ENCODE results near the gene MEF2A.

Gene MEF2A

DNA sequence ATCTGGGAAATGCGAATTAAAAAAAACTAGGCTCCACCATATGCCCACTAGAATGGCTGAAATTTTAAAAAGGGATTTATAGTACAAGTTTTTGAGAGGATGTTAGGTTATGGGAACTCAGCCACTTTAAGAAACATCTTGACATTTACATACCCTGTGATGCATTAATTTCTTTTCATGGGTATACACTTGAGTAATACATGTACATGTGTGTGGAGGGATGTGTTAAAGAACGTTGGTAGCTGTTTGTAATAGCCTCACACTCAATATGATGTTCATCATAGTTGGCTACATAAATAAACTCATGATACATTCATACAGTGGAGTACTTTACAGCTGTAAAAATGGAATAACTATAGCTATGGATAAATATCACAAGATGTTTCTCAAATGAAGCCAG lies 40.9 kb downstream of the MEF2A start:
- DNase-seq = no peak

- DNase-seq = no peak
Observed at GRCh38 chr15:99613481-99613880, 47.7 kb downstream of the MEF2A start.

DNA sequence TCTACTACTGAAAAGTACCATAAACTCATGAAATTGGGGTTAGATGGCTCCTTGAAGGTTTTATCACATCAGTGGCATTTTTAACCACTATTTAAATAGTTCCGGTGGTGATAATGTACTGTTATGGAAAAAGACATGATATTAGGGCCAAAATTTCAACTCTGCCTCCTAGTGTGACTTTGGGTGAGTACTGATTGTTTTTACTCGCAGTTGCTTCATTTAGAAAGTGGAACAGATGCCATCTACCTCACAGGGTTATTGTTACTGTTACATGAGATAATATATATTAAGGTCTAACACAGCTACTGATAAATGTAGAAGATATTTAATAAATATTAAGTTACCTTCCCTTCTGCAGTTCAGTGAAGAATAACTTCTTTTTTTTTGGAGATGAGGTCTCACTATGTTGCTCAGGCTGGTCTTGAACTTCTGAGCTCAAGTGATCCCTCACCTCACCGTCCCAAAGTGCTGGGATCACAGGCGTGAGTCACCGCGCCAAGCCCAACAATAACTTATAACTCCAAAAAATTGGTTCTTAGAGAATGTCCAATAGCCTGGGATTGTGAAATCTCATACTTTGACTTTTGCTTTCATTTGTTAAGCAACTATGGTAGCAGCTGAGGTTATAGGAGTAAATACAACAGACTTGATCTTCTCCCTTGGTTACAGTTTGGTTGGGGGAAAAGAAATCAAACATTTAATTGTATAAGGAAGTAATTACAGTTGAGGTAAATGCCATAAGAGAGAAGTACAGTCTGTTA lies 48.3 kb downstream of the MEF2A start:
- DNase-seq = no peak

DNA sequence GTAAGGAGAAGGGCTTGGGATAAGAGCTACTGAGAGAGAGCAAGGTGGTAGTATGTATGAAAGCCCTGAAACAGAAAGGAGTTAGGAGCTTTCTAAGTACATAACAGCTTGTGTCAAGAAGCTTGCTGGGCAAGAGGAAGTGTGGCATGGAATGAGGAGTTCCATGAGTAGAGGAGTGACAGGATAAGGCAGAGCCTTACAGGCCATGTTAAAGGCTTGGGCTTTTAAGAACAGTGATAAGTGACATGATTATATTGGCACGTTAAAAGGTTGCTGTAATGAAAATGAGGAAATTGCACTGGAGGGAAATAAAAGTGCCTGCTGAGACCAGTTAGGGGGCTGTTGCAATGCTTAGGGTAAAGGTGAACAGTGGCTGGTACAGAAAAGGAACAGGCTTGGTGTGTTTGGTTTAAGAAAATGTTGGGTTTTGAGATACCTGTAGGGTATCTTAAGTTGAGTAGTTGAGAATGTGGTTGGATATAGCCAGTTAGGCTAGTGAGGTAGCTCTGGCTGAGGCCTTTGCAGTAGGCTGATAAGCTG lies 49.0 kb downstream of the MEF2A start:
- no peak for DNase-seq

DNA sequence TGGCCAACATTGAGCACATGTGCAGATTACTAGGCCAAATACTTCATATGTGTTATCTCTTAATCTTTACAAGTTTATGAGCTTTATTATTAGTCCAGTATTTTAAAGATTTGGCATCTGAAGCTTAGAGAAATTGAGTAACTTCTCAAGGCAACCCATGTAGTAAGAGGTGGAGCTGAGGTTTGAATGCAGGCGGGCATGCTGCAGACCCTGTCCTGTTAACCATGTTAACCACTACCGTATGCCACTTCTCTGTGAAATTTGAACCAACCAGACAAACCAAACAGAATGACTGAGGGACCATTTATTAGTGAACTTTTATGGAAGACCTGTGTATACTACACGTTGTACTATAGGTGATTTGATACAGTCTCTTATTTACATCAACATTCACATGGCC lies 49.7 kb downstream of the MEF2A start:
- DNase-seq = no peak

- no peak for DNase-seq
Observed at GRCh38 chr15:99616129-99616528, 50.3 kb downstream of the MEF2A start.

- no peak for DNase-seq
Observed at GRCh38 chr15:99616773-99617342, 51.1 kb downstream of the MEF2A start.

- no peak for DNase-seq
Observed at GRCh38 chr15:99618941-99619411, 53.2 kb downstream of the MEF2A start.

- DNase-seq = no peak
Observed at GRCh38 chr15:99619712-99620111, 53.9 kb downstream of the MEF2A start.

- DNase-seq = no peak
Observed at GRCh38 chr15:99620178-99620577, 54.4 kb downstream of the MEF2A start.

DNA sequence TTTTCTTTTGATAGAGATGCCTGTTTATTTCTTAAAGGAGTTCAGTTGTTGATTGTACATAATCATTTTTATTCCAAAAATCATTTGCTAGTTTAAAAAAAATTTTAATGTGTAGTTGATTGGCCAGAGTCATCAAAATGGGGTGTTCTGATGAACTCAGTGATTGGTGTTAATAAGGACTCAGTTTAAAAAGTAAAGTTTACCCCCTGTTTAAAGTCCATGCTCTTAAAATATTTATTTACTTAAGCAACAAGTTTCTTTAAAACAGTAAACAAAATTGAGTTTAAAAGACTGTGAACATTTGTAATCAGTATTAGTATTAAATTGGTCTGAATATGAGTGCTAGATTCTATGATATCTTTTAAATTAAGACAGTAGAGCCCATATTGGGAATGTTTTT lies 56.0 kb downstream of the MEF2A start:
- no peak for DNase-seq

DNA sequence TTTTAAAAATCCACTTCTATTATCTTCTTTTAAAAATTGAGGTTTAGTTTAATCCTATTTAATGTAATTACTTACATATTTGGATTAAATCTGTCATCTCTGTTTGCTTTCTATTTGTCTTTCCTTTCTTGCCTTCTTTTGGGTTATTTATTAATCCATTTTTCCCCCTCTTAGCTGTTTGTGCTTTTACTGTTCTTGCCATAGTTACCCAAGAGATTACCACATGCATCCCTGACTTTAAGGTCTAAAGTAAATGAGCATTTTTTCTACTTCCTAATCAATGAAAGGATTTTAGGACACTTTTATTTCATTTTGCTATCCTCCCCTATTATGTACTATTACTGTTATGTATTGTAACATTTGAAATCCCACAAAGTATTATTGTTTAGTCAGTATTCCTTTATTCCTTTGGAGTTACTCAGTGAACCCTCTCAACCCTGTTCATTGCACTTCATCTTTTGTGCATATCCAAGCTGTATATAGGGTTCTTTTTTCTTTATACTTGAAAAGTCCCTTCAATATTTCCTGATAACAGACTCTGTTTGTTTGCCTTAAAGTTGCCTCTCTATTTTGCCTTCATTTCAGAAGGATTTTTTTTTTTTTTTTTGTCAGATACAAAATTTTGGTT lies 62.7 kb downstream of the MEF2A start:
- DNase-seq = no peak

DNA sequence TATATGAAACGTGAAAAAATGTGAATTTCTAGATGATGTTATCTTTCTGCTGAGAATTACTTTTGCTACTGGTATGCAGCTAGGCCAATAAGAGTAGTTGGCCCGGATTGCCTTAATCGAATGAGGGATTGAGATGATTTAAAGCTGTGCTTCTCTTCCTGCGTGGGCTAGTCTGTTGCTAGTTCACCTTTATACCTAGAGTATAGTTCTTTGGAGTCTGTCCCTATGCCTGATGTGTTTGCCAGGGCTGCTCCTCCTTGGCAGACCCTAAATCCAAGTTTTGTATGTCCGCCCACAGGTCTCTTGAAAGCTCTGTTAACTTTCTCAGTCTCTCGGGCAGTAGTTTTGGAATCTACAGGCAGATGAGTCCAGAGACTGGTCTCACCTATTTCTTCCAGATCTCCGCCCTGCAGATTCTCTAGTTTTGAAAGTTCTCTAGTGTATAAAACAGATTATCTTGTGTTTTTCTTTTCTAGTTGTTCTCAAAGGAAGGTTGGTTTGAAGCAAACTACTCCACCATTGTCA lies 64.9 kb downstream of the MEF2A start:
- DNase-seq = no peak

DNA sequence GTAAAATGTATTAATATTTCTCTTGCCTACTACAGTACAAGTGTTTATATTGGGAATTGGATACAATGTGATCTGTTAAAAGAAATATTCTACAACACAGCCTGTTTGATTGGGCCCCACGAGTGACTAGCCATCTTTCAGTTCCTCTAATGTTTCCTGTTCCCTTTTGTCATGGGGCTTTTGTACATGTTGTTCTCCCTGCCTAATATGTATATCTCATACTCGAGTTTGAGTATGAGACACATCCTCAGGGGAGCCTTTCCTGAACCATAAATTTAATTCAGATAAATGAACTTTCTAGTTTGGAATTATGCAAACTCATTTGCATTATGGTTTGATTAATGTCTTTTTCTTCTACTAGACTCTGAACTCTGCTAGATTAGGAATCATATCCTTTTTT lies 65.5 kb downstream of the MEF2A start:
- DNase-seq = no peak

DNA sequence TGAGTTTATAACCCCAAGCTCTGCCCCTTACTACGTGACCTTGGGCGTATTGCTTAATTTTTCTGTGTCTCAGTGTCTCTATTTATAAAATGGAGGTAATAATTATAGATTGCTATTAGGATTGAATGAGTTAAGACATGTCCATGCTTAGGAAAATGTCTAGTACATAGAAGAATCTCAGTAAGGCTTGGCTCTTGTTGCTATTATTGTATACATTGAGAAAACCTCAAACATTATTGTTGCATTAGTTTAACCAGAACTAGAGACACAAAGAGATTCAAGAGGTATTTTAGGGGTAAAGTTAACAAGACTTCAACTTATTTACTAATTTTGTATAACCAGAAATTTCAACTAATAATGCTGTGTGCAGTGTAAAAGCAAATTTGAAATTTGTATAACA lies 66.7 kb downstream of the MEF2A start:
- no peak for DNase-seq

DNA sequence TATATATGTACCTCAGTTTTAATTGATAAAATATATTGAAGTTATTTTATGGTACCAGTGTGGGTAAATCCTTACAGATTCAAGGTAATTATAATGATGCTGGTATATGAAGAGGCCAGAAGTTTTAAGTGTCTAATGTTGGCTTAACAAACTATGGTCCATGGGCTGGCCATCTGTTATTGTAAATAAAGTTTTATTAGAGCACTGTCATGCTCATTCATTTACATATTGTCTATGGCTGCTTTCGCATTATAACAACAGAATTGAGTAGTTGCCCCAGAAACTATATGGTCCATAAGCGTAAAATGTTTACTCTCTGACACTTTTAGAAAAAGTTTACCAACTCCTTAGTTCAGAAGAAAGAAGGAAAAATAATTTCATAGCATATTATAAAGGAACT lies 67.9 kb downstream of the MEF2A start:
- no peak for DNase-seq

- no peak for DNase-seq
Observed at GRCh38 chr15:99634576-99634975, 68.8 kb downstream of the MEF2A start.

DNA sequence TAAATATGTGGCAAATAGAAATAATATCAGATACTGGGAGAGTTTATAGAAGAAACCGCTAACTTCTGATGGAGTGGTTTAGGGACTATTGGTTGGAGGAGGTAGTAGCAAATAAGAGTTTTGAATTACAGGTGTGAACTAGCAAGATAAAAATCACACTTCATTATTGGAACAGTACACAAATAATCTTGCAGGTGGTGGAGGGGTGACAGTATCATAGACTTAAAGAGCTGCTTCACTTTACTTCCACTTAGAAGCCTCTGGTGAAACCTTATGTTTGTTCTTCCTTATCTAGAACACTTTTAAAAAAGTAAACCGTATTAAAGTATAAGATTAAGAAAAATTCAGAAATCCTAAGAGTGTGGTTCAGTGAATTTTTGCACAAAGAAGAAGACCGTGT lies 69.4 kb downstream of the MEF2A start:
- DNase-seq = no peak

DNA sequence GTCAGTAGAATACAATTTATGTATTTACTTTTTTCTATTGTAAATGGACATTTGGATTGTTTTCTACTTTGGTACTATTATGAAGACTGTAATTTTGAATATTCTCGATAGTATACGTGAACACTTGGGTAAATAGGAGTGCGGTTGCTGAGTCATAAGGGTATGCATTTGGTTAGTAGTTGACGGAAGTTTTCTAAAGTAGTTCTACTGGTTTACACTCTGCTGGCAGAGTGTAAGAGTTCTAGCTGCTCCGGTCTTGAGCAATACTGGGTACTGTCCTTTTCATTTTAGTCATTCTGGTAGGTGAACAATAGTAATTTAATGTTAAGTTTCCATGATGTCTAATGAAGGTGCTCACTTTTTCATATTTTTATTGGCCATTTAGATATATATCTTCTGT lies 70.0 kb downstream of the MEF2A start:
- DNase-seq = no peak

- DNase-seq = no peak
Observed at GRCh38 chr15:99644913-99645542, 79.2 kb downstream of the MEF2A start.

DNA sequence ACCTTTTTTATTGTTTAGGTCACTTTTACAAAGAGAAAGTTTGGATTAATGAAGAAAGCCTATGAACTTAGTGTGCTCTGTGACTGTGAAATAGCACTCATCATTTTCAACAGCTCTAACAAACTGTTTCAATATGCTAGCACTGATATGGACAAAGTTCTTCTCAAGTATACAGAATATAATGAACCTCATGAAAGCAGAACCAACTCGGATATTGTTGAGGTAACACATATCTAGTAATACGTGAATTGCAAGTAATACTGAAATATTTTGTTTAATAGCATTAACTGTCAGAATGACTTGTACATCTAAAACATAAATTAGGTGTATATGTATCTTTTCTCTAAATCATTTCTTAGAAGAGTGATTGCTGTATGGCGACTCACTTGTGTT lies 79.8 kb downstream of the MEF2A start:
- DNase-seq = no peak

GRCh38 chr15:99645951-99646350 lies 80.2 kb downstream of the MEF2A start:
- no peak for DNase-seq

DNA sequence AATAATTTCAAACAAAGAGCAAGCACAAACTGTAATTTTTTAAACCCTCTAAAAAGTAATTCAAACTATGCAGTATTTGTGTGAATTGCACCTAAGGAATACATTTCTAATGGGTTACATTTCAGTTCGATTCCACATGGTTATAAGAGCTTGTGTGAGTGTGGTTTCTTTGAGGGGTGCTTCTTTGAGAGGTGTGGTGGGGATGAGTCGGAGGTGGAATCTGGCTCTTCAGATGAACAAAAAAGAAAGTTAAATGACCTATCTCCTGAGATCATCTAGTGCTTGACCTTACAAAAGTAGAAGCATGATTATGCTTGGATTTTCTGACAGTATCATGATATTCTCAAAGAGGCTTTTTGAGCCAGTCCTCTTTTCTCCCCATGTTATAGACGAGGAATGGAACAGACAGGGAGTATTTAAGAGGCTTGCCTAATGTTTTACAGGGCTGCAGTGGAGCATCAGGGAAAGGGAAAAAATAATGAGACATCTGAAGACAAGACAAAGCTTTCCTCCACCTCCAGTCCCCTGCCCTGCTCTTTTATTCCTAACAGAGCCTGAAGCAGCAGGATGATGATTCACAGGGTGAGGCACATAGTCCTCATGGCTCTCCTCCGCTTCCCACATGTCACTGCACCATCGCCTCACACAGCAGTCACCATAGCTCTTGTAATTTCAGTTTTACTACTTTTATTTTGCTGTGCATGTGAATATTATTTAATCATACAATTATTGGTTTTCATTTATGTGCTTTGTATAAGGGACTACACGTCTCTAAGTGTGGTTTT lies 85.4 kb downstream of the MEF2A start:
- no peak for DNase-seq

All from NCI-H748 treated with DMSO at 0.1 percent for 48 hours (cell line).